ENCODE data around the gene LRFN3.

GRCh38 chr19:35975608-35976214 lies 39.5 kb downstream of the LRFN3 start:
- TF ChIP-seq CTCF (conservative IDR thresholded peaks at IDR 0.05; ENCODE audit: low read length): no peak
- no peak for TF ChIP-seq EZH2phosphoT487 (IDR thresholded peaks at IDR 0.05; ENCODE audit: borderline replicate concordance)
